Superior temporal gyrus (tissue), 1 donor: Measurements from ENCODE around the gene AKR7A3.
"Not testable (repeated sequence)": the region's sequence is repeated elsewhere in the genome, so short reads cannot be mapped to it uniquely, and the experiment has no call there.

Source experiments
- DNase-seq: peaks from one replicate; pipeline ENCODE4 v3.0.0-alpha.2; 2016; ENCODE audit errors: extremely low spot score

AKR7A3 gene

DNA sequence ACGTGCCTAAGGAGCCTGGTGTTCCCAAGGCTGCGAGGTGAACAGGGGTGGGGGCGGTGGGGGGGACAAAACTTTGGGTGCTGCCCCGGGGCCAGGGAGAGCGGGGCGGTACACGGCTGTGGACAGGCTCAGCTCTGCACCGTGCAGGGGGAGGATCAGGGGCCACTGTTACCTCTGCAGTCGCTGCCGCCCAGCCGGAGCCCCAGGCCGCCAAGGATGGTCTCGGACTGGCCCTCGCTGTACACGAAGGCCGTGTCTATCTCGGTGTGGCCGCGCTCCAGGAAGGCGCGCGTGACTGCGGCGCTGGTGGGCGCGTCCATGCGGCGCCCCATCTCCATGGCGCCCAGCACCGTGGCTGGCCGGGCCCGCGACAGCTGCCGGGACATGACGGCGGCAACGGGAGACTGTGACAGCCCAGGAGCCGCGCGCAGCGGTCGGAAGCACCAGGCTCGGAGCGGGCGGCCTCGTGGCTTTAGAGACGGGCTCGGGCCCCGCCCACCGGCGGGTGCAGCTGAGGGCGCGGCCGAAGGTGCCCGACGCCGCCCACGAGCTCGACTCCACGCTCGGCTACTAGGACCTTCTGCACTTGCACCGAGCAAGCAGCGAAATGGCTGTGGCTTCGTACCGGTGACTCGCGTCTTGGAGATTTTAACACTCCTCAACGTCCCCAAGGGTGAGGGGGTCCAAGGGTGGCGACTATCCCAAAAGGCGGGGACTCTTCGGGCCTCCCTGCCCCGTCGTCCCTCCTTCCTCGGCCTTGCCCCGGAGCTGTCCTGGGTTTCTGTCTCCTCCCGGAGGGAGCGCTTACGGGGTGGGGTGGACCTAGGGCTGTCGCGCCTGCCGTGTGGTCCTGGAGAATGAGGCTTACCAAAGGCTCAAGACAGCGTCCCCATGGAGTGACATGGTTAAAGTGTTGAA, at the start of gene AKR7A3:
AKR7A3 (minus strand) TSS at position 447 of the 918 bp plus-strand sequence; CDS start at position 386, 61 bp downstream.
- not testable (repeated sequence) for DNase-seq

DNA sequence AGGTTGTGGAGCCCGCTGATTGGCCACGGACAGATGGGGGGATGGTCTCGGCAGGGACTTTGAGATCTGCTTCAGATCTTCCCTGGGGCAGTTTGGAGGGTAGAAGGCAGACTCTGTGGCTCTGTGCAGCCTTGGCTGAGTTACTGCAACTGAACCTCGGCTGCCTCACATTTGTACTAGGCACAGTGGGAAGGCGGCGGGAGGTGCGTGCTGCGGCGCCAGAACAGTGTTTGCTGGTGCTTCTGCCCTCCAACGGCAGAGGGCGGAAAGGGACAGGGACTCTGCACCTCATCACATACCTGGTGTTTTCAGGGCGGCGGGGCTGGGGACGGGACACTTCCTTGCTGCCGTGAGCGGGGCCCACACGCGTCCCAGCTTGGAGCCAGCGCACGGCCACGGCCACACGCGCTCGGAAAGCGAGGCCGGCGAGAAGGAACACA, 49.8 kb upstream of the AKR7A3 start:
- DNase-seq, result no peak

DNA sequence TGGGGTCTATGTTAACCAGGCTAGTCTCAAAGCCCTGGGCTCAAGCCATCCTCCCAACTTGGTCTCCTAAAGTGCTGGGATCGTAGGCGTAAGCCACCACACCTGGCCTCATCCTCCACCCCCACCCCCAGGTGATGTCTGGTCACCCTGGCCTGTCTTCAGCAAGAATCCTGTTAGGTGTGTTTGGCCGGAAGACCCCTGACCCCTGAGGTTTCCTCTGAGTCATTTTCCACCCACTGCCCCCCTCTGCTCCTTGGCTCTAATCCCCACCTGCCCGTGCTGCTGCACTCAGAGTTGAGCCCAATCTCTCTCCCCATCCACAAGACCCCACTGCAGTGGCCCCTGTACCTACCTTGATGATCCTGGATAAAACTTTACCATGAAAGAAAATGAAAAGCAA, 48.7 kb upstream of the AKR7A3 start:
- DNase-seq, result no peak

- no peak for DNase-seq
These were observed 48.0 kb upstream of the AKR7A3 start for GRCh38 chr1:19336543-19336942.

DNA sequence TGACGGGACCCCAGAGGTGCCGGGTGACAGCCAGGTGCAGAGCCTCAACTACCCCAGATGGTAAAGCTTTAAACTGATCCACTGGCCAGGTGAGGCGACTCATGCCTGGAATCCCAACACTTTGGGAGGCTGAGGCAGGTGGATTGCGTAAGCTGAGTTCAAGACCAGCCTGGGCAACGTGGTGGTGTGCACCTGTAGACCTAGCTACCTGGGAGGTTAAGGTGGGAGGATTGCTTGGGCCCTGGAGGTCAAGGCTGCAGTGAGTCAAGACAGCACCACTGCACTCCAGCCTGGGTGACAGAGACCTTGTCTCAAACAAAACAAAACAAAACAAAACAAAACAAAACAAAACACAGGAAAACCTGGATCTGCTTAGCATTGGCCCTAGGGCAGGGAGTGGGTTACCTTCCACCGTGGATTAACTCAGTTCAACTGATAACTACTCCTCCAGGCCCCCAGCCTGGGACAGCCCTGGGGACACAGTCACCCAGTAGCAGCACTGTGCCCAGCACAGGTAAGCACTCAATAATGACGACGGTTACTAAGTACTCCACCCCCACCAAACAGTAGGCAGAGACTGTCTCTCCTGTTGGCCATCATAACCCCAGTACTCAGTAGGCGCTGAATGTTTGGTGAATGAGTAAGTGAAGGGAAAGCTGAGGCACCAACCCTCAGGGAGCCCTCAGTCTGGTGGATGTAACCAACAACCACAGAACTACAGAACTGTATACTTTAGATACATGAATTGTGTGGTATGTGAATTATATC, 45.2 kb upstream of the AKR7A3 start:
- DNase-seq, result no peak

DNA sequence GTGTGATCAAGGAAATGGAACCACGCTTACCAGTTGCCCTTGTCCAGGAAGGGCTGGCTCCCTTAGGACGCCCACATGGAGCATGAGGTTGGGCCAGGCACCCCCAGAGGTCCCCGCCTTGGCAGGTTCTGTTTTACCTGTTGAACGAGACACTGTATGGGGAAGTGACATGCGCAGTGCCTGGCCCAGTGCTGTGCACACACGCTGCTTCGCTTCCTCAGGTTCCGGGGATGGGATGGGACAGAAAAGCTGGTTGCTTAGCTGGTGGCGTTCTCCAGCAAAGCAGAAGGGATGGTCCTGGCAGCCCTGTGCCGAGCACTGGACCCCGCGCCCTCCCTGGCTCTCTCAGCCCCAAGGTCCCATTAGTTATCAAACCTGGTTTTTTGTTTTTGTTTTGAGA, 44.3 kb upstream of the AKR7A3 start:
- no peak for DNase-seq

- DNase-seq, result no peak
These were observed 42.8 kb upstream of the AKR7A3 start for GRCh38 chr1:19331262-19331878.

DNA sequence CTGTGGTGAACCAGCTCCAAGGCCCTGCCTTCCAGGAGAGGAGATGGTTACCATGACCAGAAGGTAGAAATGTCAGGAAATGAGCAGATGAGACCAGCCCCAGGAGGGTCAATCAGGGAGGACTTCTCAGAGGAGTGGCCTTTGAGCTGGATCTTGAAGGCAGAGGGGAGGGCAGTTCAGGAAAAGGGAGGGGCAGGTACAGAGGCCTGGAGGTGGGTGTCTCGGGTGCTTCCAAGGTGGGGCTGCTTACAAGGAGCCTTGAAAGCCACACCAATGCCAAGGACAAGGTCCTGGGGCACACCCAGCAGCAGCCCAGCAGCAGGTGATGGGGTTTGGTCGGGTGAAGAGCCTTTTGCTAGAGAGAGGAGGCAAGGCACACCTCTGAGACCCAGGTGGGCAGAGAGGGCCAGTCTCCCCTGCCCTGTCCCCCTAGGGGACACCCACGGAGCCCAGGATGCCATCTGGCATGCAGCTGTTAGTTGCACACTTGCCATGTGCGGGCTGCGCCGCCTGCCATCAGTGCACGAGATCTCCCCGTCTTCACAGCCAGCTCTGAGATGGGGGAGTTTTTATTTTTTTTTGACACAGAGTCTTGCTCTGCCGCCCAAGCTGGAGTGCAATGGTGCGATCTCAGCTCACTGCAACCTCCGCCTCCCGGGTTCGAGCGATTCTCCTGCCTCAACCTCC, 42.0 kb upstream of the AKR7A3 start:
- DNase-seq, result no peak

- DNase-seq, result no peak
These were observed 41.0 kb upstream of the AKR7A3 start for GRCh38 chr1:19329611-19330010.

DNA sequence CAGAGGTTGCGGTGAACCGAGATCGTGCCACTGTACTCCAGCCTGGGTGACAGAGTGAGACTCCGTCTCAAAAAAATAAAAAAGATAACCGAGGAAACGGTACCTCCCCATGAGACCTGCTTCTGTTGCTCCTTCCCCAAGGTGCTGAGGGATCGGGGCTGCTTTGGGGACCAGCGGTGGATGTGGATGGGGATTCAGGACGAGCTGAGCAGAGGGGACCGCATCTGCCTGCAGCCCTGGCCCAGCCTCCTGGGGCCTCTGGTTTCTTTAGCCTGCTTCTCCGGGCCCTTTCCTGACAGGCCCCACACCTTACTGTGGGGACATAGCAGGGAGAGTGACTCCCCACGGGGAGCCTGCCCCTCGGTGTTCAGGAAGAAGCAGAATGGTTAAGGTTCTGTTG, 40.6 kb upstream of the AKR7A3 start:
- DNase-seq, result no peak

- DNase-seq, result no peak
These were observed 39.9 kb upstream of the AKR7A3 start for GRCh38 chr1:19328486-19328885.

GRCh38 chr1:19327736-19328135, 39.2 kb upstream of the AKR7A3 start:
- no peak for DNase-seq

DNA sequence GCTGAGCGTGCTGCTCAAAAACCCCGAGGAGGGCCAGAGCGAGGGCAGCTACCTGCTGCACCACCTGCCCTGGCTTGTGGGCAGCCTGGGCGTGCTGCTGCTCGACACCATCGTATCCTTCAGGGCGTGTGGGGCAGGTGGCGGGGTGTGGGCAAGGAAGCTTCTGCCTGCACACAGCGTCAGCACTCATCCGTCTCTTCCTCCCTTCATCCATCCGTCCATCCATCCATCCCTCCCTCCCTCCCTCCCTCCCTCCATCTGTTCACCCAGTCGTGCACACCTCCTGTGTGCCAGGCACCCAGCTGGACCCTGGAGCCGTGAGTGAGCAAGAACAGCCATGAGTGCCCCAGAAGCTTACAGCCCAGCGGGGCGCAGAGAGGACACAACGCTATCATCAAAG, 38.7 kb upstream of the AKR7A3 start:
- DNase-seq, result no peak

DNA sequence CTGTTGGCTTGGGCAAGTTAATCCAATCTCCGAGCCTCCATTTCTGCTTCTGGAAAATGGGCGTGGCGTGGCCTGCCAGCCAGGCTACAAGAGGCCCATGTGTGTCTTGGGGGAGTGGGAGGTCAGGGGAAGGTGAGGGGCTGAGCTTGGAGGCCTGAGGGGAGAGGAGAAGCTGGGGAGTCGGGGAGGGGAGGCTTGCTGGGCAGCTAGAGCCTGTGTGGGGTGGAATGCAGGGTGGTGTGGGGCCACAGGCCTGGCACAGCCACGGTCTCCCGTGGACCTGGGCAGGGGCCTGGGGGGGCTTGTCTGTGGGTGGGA, 38.1 kb upstream of the AKR7A3 start:
- no peak for DNase-seq

GRCh38 chr1:19325958-19326747, 37.6 kb upstream of the AKR7A3 start:
- no peak for DNase-seq

DNA sequence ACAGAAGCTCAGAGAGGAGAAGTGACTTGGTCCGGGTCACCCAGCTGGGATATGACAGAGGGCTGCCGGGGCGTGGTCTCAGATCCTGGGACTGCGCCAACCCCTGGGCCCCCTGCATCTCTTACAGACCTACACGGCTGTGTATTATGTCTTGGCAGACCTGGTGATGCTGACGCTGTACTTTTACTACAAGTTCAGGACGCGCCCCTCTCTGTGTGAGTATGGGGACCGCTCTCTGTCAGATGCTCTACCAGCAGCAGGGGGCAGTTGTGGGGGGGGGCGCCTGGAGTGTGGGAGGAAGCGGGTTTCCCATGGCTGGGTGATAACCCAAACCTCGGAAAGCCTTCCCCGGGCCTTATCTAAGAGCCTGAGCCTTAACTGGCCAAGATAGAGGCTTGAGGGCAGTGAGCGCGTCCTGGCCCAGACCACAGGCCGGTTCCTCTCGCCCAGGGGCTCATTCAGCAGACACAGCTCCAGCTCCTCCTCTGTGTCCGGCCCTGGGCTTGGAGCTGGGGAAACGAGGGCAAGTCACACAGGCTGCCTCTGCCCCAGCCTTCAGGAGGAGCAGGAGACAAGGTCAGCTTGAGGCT, 36.9 kb upstream of the AKR7A3 start:
- DNase-seq, result no peak

DNA sequence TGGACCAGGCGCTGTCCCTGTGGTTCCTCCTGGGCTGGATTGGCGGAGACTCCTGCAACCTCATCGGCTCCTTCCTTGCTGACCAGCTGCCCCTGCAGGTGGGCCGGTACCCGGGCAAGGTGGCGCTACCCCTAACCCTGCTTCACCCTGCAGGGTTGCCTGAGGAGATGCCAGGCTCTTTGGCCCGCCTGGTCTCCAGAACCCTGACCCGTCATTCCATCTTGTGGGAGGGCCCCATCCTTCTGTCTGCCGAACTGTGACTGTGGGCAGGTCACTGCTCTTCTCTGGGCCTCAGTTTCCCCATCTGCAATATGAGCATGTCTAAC, 36.1 kb upstream of the AKR7A3 start:
- no peak for DNase-seq

DNA sequence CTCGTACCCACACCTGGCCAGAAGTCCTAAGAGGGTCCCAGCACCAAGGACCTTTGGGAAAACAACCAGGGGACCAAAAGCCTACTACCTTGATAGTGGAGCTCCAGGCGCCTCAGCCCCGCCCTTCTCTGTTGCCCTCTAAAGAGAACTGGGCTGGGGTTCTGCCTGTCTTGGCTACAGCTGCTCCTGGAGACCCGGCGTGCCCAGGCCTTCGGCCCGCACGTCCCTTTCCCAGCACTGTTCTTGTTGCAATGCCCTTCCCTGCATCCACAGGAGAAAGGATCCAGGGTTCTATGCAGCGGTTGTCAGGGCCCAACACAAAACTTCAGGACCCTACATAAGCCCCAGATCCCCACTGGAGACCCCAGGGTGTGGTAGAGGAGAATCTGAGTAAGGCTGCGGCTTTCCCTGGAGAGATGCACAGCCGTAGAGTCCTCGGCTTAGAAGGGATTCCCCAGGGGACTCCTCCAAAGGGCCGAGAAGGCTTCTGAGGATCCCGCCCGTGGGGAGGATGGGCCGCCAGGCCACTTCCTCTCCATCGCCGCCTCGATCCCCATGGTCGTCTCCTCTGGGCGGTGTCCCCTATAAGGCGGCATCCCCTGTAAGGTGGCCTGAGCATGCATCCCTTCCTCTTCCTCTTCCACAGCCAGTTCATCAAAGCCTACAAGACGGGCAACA, 35.6 kb upstream of the AKR7A3 start:
- no peak for DNase-seq

- no peak for DNase-seq
These were observed 33.9 kb upstream of the AKR7A3 start for GRCh38 chr1:19322481-19322880.

DNA sequence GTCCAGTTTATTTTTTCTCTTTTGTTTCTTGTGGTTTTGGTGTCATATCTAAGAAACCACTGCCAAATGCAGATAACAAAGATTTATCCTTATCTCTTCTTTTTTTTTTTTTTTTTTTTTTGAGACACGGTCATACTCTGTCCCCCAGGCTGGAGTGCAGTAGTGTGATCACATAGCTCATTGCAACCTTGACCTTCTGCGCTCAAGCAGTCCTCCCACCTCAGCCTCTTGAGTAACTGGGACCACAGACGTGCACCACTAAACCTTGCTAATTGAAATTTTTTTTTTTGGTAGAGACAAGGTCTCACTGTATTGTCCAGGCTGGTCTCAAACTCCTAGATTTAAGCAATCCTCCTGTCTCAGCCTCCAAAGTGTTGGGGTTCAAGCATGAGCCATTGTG, 32.5 kb upstream of the AKR7A3 start:
- DNase-seq, result no peak
